LNCAP (cell line): ENCODE measurements around the gene TSPYL4.
A peak's percentile ranks its signal among the peaks of the same experiment; 100 is the strongest.

Experiments
- CTCF ChIP-seq: fragments of 450-650 bp; IDR thresholded peaks from 2 replicates; pipeline ENCODE4 v1.5.1; 2017; ENCODE audit warnings: mild to moderate bottlenecking

Gene TSPYL4

DNA sequence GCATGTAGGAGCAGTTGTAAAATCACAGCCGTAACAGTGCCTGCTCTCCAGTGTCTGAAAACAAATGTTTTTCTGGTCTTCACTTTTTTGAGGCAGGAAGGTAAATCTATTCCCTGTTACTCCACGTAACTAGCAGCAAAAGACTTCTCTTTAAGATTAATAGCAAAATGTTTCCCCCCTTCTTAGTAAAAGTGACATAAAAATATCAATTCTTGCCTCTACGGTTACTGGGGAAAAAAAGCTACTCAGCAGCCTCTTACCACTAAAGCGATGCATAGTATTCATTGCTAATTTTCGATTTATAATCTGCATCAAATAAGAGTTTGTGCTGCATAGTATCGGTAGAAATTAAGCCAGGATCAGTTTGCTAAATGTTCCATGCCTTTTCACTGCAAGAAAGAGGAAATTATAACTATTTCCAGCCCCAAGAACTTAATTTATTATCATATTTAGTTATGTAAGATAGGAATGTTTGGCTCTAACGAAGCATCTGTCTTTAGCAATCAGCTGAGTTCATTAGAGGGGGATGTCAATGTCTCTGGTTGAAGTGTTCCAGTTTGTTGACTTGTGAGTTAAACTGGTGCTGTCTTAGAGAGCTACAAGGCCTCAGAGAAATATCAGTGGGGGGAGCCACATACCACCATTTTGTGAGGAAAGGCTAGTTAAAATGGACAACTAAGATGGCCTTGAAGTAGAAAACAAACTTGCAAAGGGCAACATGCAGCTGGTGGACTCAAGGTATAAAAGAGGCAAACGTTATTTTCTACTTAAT is 26.5 kb upstream of the TSPYL4 start:
- no peak for TF ChIP-seq CTCF

DNA sequence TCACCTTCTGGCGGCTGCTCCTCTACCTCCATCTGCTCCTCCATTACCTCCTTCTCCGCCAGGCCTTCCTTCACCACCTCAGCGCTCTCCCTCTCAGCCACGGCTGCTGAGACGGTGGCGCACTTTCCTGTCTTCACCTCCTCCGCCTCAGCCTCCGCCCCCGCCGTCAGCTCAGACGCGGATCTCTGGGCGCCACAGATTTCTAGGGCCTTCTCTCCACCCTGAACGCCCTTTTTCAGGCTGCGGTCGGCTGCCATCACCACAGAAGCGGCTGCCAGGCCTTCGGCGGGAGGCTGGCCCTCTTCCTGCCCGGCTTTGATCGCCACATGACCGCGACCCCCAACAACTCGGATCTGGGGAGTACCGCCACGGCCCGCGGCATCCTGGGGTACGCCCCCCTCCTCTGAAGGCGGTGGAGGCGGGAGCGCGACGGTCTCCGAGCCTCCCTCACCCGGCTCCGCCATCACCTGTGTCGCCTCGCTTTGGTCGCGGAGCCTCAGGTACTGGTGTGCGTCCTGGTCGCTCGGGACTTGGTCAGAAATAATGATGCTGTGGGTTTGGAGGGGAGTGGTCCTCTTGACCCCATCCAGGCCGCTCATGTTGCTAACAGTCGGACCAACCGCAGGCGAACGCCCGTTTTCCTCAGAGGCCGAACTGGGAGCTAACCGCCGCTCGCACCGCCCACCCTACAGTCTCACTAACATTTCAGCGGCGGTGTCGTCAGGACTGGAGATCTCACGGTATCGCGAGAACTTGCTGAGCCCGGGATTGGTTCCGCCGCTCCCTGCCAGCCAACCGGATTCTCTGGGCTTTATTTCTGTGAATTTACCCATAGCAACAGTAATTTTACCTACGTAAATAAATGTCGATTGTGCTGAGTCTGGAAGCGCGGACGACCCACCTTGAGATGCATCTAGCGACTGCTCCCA is 25.6 kb upstream of the TSPYL4 start, which contains the start of gene TSPYL1:
Gene TSPYL1, minus strand, starts transcription at position 699 of the 929 bp plus-strand sequence. Its CDS starts 100 bp downstream, at position 599.
- TF ChIP-seq CTCF, result no peak; the same call in 1 of the 2 replicates

DNA sequence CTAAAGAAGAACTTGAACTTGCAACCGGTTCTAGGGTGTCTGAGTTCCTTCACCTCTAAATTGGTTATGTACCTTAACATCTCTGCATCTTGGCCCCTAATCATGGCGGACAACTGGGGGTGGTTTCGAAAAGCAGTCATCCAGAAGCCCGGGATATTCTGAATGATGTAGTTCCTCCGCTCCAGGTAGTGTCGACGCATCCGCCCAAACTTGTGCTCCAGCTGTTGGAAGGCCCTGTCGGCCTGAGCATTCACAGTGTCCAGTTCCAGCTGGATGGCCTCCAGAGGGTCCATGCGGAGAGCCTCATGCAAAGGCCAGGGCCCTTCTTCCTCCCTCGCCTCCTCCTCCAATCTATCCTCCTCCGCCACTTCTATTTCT is 25.0 kb upstream of the TSPYL4 start:
- TF ChIP-seq CTCF, result no peak

GRCh38 chr6:116278481-116278829 is 24.6 kb upstream of the TSPYL4 start:
- no peak for TF ChIP-seq CTCF

DNA sequence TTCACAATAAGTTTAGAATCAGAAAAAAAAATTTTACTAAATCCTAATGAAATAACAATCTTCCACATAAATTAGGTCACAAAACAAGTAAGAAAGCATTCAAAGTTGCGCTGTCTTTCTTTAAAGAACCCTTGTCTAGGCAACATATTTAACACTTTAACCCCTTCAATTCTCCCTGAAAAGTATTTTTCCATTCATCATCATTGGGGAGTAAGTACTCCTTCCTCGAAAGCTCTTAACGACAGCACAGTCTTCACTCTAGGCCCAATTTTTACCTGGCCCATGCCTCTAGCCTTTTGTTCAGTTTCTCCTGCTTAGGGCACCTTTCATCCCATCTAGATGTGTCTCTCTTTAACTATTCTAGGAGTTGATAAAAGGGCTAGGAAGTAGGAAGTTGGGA is 23.2 kb upstream of the TSPYL4 start:
- no peak for TF ChIP-seq CTCF

DNA sequence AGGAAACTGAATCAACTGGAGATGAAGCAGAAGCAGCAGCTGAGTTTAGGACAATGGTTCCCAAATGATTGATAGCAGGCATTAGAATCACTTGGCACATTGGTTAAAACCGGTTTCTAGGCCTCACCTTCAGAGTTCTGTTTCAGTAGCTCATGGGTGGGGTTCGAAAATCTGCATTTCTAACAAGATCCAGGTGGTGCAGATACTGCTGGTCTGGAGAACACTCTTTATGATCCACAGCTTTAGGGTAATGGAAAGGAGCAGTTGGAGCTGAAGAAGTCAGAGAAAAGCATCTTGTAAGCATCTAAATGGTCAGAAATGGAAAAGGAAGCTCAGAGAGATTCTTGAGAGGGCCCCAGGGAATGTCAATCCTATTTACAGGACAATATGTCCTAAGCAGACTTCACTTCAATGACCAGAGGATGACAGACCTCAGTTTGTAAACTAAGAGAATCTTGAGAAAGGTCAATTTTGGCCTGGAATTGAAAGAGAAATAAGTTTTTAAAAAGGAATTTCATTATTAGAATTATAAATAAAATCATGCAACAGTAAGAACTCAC is 17.4 kb upstream of the TSPYL4 start:
- no peak for TF ChIP-seq CTCF

- TF ChIP-seq CTCF, result peak; percentile 92
Measured at GRCh38 chr6:116268589-116269293, 14.9 kb upstream of the TSPYL4 start.
